Astrocyte (in vitro differentiated cells and primary cell): ENCODE measurements around the gene VGLL3. TPM values are rescaled to one million over a fixed set of nuclear protein-coding genes. Genes with fewer than 3 reads are reported as not detected.

ENCODE experiments used
- DNase-seq: peaks from one replicate; pipeline ENCODE4 v3.0.0-alpha.2; 2010; ENCODE audit warnings: low read depth
- FAIRE-seq: peaks from 2 replicates; lab custom pipeline; 2011; peaks lifted over from hg19 to GRCh38; lab: Jason Lieb, UNC
- H2AFZ ChIP-seq: 2 replicates; pipeline ENCODE4 v1.6.0; 2012; ENCODE audit warnings: low read depth, low read length, inconsistent platforms
- H3K27ac ChIP-seq: 2 replicates; pipeline ENCODE4 v1.5.1; 2011; ENCODE audit warnings: low read depth, low read length, inconsistent platforms
- H3K27me3 ChIP-seq: 2 replicates; pipeline ENCODE4 v1.6.0; 2011; ENCODE audit warnings: low read length, inconsistent platforms; ENCODE audit not compliant: insufficient read depth
- H3K36me3 ChIP-seq: 2 replicates; pipeline ENCODE4 v1.5.1; 2011; ENCODE audit warnings: low read length, inconsistent platforms; ENCODE audit not compliant: insufficient read depth
- H3K4me1 ChIP-seq: 2 replicates; pipeline ENCODE4 v1.5.1; 2011; ENCODE audit warnings: low read length, inconsistent platforms; ENCODE audit not compliant: insufficient read depth
- H3K4me2 ChIP-seq: 2 replicates; pipeline ENCODE4 v1.6.0; 2012; ENCODE audit warnings: low read length, inconsistent platforms
- H3K4me3 ChIP-seq: 2 replicates; pipeline ENCODE4 v1.5.1; 2011; ENCODE audit warnings: low read depth, mild to moderate bottlenecking, low read length, inconsistent platforms; ENCODE audit not compliant: insufficient read depth
- H3K79me2 ChIP-seq: 2 replicates; pipeline ENCODE4 v1.6.0; 2012; ENCODE audit warnings: mild to moderate bottlenecking, low read length, inconsistent platforms; ENCODE audit not compliant: insufficient read depth
- H3K9ac ChIP-seq: 2 replicates; pipeline ENCODE4 v1.6.0; 2012; ENCODE audit warnings: mild to moderate bottlenecking, low read length, inconsistent platforms
- H3K9me3 ChIP-seq: 2 replicates; pipeline ENCODE4 v1.5.1; 2012; ENCODE audit warnings: low read depth, mild to moderate bottlenecking, low read length, inconsistent platforms; ENCODE audit not compliant: insufficient read depth
- H4K20me1 ChIP-seq: 2 replicates; pipeline ENCODE4 v1.6.0; 2012; ENCODE audit warnings: low read length, inconsistent platforms; ENCODE audit not compliant: insufficient read depth
- H3K27ac Mint-ChIP-seq: one replicate; pipeline ENCODE4 v1.8.0; 2021; ENCODE audit warnings: mild to moderate bottlenecking, mixed read lengths; ENCODE audit not compliant: unreplicated experiment
- H3K27me3 Mint-ChIP-seq: one replicate; pipeline ENCODE4 v1.8.0; 2021; ENCODE audit warnings: low read depth, mixed read lengths; ENCODE audit not compliant: unreplicated experiment
- H3K36me3 Mint-ChIP-seq: one replicate; pipeline ENCODE4 v1.8.0; 2021; ENCODE audit warnings: low read depth, mixed read lengths; ENCODE audit not compliant: unreplicated experiment
- H3K4me1 Mint-ChIP-seq: one replicate; pipeline ENCODE4 v1.8.0; 2021; ENCODE audit warnings: low read depth, mixed read lengths; ENCODE audit not compliant: unreplicated experiment
- H3K4me3 Mint-ChIP-seq: one replicate; pipeline ENCODE4 v1.8.0; 2021; ENCODE audit warnings: mild to moderate bottlenecking, moderate library complexity, mixed read lengths; ENCODE audit not compliant: unreplicated experiment
- H3K9me3 Mint-ChIP-seq: one replicate; pipeline ENCODE4 v1.8.0; 2021; ENCODE audit warnings: mild to moderate bottlenecking, mixed read lengths; ENCODE audit not compliant: unreplicated experiment
- CTCF ChIP-seq: IDR thresholded peaks from 2 replicates; pipeline ENCODE4 v1.5.1; 2011; ENCODE audit warnings: low read depth, mild to moderate bottlenecking, inconsistent platforms, low read length, moderate library complexity; ENCODE audit not compliant: insufficient read depth
- EZH2 ChIP-seq: IDR thresholded peaks from 2 replicates; pipeline ENCODE4 v1.6.1; 2012; ENCODE audit warnings: mild to moderate bottlenecking, low read length, inconsistent platforms; ENCODE audit not compliant: insufficient read depth
- total RNA-seq: library from RNA; stranded (reverse); gene quantifications from 2 replicates; pipeline ENCODE4 v1.2.1, GENCODE V29; 2021

The VGLL3 gene
- total RNA-seq, 1 donor from 2014 or later, result 63.7 TPM

- DNase-seq (peak; percentile 65), FAIRE-seq (no peak)
- TF ChIP-seq EZH2 (no peak), CTCF (no peak)
- no peak overlapping the region for H3K4me3 Mint-ChIP-seq
- H4K20me1 ChIP-seq, result peaks cover 27% of the 10 kb centered on the region
- H3K36me3 Mint-ChIP-seq, result peaks cover 8% of the 10 kb centered on the region
- no peaks in the 10 kb centered on the region for H3K9me3 ChIP-seq
- peaks cover 15% of the 10 kb centered on the region for H3K4me1 ChIP-seq
- H3K4me2 ChIP-seq, result peak overlapping the region; percentile 15
- H3K27me3 ChIP-seq, result no peaks in the 10 kb centered on the region
- H3K79me2 ChIP-seq, result peaks cover 85% of the 10 kb centered on the region
- H3K27me3 Mint-ChIP-seq, result no peaks in the 10 kb centered on the region
- H3K4me3 ChIP-seq, result no peak overlapping the region
- peak overlapping the region; percentile 34 for H3K27ac ChIP-seq
- H3K9ac ChIP-seq, result no peak overlapping the region
- no peak overlapping the region for H2AFZ ChIP-seq
- peaks cover 36% of the 10 kb centered on the region for H3K4me1 Mint-ChIP-seq
- H3K27ac Mint-ChIP-seq, result peak overlapping the region; percentile 81
- peaks cover 18% of the 10 kb centered on the region for H3K36me3 ChIP-seq
- H3K9me3 Mint-ChIP-seq, result no peaks in the 10 kb centered on the region
These were observed 39.6 kb downstream of the VGLL3 start for GRCh38 chr3:86951322-86951721.

- H3K4me3 Mint-ChIP-seq, result no peak overlapping the region
- TF ChIP-seq EZH2 (no peak), CTCF (no peak)
- no peaks in the 10 kb centered on the region for H3K27me3 Mint-ChIP-seq
These were observed 40.2 kb downstream of the VGLL3 start for GRCh38 chr3:86950717-86951116.

GRCh38 chr3:86949850-86950249 is 41.1 kb downstream of the VGLL3 start:
- H3K4me3 Mint-ChIP-seq, result no peak overlapping the region
- H3K9ac ChIP-seq, result no peak overlapping the region
- H3K27ac Mint-ChIP-seq, result peak overlapping the region; percentile 6
- no peak overlapping the region for H3K27ac ChIP-seq
- TF ChIP-seq CTCF (no peak), EZH2 (no peak)
- peaks cover 32% of the 10 kb centered on the region for H3K4me1 Mint-ChIP-seq
- H2AFZ ChIP-seq, result no peak overlapping the region
- FAIRE-seq (no peak), DNase-seq (peak; percentile 76)
- H3K9me3 Mint-ChIP-seq, result no peaks in the 10 kb centered on the region
- peaks cover 73% of the 10 kb centered on the region for H3K79me2 ChIP-seq
- H3K27me3 Mint-ChIP-seq, result no peaks in the 10 kb centered on the region
- H3K36me3 ChIP-seq, result peaks cover 23% of the 10 kb centered on the region
- no peak overlapping the region for H3K4me3 ChIP-seq
- no peaks in the 10 kb centered on the region for H3K9me3 ChIP-seq
- no peaks in the 10 kb centered on the region for H3K27me3 ChIP-seq
- H4K20me1 ChIP-seq, result peaks cover 26% of the 10 kb centered on the region
- H3K36me3 Mint-ChIP-seq, result peaks cover 8% of the 10 kb centered on the region
- H3K4me2 ChIP-seq, result no peak overlapping the region
- H3K4me1 ChIP-seq, result peaks cover 15% of the 10 kb centered on the region

More at GRCh38 chr3:86950717-86951116, 40.2 kb downstream of the VGLL3 start:
- peaks cover 27% of the 10 kb centered on the region for H4K20me1 ChIP-seq
- H3K4me3 ChIP-seq, result no peak overlapping the region
- no peak overlapping the region for H2AFZ ChIP-seq
- peaks cover 32% of the 10 kb centered on the region for H3K4me1 Mint-ChIP-seq
- H3K79me2 ChIP-seq, result peaks cover 79% of the 10 kb centered on the region
- no peaks in the 10 kb centered on the region for H3K27me3 ChIP-seq
- peaks cover 15% of the 10 kb centered on the region for H3K4me1 ChIP-seq
- peaks cover 19% of the 10 kb centered on the region for H3K36me3 ChIP-seq
- H3K27ac Mint-ChIP-seq, result peak overlapping the region; percentile 9
- H3K4me2 ChIP-seq, result no peak overlapping the region
- no peak overlapping the region for H3K27ac ChIP-seq
- peaks cover 8% of the 10 kb centered on the region for H3K36me3 Mint-ChIP-seq
- H3K9me3 ChIP-seq, result no peaks in the 10 kb centered on the region
- FAIRE-seq (no peak), DNase-seq (no peak)
- no peaks in the 10 kb centered on the region for H3K9me3 Mint-ChIP-seq
- no peak overlapping the region for H3K9ac ChIP-seq
